ENCODE results near the gene CRYAB.
"Not testable (repeated sequence)": the region's sequence is repeated elsewhere in the genome, so short reads cannot be mapped to it uniquely, and the experiment has no call there.

Gene CRYAB

DNA sequence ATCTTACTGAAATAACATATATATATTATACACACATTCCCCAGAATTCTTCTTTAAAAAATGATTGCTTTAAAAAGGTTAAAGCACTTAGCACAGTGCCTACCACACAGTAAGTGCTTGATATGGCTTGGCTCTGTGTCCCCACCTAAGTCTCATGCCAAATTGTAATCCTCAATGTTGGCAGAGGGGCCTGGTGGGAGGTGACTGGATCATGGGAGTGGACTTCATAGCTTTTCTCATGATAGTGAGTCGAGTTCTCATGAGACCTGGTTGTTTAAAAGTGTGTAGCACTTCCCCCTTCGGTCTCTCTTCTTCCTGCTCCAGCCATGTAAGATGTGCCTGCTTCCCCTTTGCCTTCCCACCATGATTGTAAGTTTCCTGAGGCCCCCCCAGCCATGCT, 6.2 kb downstream of the CRYAB start:
- no peak for DNase-seq

DNA sequence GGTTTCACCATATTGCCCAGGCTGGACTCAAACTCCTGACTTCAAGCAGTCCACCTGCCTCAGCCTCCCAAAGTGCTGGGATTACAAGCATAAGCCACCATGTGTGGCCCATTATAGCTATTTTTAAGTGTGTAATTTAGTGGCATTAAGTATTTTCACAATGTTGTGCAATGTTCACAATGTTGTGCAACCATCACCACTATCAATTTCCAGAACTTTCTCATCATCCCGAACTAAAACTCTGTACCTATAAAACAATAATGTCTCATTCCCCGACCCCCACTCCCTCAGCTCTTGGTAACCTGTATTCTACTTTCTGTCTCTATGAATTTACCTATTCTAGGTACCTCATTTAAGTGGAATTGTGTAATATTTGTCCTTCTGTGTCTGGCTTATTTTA, 24.7 kb downstream of the CRYAB start:
- DNase-seq = no peak

DNA sequence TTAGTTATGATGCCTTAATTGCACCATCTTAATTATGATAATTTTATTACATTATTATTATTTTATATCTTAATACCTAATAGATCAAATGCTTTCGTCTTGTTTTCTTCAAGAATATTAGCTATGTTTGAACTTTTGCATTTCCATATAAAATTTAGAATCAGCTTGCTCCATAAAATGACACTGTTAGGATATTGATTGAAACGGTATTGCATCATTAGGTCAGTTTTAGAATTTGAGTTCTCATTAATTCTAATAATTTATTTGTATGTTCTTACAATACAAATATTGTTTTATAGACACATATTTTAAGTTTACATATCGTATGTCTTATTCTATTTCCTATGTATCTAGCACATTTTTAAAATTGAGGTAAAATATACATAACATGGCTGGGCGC, 25.5 kb downstream of the CRYAB start:
- no peak for DNase-seq

DNA sequence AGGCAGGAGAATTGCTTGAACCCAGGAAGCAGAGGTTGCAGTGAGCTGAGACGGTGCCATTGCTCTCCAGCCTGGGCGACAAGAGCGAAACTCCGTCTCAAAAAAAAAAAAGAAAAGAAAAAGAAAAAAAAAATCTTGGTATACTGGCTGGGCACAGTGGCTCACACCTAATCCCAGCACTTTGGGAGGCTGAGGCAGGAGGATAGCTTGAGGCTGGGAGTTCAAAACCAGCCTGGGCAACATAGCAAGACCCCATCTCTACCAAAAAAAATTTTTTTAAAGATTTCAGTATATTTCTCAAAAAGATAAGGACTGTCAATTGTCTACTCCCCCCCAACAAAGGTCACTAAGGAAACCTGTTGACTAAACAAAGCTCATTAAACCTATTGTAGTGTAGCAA, 26.5 kb downstream of the CRYAB start:
- DNase-seq = not testable (repeated sequence)

DNA sequence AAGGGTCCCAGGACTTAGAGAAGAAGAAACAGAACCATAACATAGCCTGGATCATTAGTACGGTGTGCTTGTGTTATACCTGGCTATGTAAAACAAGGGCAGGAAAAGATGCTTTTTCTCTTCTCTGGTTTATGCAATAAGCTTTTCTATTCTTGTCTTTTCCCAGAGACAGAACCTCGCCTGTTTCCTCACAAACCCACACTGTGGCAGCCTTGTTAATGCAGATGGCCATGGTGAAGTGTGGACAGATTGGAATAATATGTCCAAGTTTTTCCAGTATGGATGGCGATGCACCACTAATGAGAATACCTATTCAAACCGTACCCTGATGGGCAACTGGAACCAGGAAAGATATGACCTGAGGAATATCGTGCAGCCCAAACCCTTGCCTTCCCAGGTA, 29.4 kb downstream of the CRYAB start:
- DNase-seq = no peak

DNA sequence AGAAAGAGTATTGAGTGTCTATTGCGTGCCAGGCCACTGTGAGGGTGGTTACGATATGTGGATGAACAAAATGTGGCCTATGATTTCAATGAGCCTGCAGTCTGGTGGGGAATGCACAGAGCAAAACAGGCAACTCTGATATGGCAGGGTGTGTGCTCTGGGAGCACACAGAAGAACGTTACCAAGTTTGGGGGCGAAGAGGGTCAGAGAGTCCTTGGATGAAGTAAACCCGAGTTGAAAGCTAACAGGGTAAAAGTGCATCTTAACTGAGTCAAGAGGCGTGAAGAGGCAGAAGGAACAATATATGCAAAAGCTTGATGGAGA, 32.0 kb downstream of the CRYAB start:
- no peak for DNase-seq

DNA sequence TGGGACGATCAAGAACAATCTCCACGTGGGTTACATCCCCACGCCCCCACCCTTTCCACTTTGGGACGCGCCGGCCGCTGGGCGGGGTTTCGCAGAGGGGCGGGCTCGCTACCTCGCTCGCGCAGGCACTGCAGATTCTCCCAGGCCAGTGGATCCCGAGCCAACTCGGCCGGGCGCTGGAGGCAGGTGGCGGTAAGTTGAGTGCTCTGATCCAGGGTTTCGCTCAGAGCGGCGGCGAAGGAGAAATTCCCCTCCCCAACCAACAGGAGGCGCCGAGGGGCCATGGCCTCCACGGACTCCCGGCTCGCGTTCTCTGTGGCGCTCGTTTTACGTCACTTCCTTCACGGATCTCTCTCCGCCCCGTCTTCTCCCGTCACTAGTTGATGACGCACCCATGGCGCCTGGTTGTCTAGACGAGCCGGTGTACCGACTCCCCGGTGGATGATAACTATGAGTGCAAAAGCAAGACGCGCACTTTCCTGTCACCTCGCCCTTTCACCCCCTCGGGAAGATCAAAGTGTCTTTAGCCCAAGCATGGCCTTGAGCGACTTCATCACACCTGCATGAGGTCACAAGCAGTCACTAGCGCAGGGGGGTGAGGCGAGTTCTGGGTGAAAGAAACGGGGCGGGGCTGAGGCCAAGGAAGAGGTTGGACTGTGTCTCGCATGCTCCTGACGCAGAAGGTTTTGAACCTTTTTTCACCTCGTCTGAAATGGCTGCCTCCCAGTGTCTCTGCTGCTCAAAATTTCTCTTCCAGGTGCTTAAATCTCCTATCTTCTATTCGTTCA, 32.5 kb downstream of the CRYAB start, which contains the start of the genes CFAP68 and FDXACB1:
CFAP68 (plus strand) TSS at position 693 of the 788 bp plus-strand sequence; CDS start at position 713, 20 bp downstream.
FDXACB1 (minus strand) TSS at position 317 of the 788 bp plus-strand sequence; CDS start at position 284, 33 bp downstream.
- DNase-seq = peak; percentile 93

DNA sequence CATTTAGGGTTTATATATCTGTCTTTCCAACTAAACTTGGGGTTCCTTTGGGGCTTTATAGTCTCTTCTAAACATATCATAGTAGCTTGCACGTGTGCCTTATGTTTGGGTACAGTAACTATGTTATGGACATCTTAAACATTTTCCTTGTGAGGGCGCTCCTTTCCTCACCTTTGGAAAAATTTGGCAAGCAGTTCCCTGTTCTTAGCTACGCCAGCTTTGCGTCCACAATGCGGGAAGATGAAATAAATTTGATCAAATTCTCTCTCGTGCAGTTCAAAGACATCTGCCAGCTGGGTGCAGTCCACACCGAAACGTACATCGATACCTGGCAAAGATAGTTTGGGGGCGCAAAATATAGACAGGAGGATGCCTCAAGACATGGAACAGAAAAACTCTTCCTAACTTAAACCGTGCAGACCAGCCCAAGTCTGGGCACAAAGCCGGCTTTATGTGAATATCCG, 33.2 kb downstream of the CRYAB start:
- no peak for DNase-seq

DNA sequence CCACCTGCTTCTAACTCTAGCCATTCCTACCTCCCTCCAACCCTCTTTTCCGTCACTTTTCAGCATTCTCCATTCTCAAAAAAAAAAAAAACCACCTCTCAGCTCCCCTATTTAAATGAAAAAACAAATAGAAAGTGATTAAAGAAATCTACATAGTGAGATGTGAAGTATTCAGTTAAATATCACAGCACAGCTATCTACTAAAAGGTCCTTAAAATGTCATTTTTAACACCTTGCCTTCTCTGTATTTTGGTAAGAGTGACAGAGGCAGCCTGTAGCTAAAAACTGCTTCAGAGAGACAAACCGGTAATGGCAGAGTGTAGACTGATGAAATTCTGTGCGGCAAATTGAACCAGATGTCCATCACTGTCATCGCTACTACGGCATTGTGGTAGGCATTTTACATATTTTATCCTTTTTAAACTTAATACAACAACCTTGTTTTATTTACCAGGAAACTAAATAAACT, 39.8 kb downstream of the CRYAB start:
- DNase-seq = no peak

DNA sequence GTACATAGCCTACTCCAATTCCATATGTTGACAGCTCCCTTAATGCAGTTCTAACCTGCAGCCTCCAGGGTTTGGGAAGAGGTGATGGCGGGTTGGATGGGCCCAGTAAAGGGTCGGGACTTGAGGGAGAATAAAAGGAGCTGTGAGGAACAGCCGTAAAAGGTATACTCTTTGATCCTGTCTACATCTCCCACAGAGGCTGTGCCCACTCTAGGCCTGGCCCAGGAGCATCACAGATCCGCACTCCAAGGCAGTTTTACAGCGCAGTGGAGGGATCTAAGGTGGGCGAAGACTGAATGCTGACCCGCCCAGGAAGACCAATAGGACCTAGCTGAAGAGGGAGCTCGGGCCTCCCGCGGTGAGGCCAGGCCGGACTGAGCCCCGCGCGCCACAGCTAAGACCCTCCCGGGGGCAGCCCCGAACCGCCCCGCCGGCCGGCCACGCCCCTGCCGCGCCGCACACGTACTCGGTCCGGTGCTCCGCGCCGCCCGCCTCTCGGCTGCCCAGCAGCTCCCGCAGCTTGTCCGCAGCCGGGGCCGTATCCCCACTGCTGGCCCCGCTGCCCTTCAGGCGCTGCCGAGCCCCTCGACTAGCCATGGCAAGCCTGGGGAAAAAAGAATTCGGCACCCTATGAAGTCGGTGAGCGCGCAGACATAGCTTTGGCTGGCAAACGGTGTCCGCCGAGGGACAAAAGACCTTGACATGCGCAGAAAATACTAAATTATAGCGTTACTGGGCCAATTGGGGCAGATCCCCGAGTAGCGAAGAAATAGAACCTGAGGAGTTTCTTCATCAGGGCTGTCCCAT, 40.5 kb downstream of the CRYAB start, which contains the start of gene ALG9:
ALG9 (minus strand) TSS at position 696 of the 807 bp plus-strand sequence; CDS start at position 597, 99 bp downstream.
- DNase-seq = peak; percentile 86

DNA sequence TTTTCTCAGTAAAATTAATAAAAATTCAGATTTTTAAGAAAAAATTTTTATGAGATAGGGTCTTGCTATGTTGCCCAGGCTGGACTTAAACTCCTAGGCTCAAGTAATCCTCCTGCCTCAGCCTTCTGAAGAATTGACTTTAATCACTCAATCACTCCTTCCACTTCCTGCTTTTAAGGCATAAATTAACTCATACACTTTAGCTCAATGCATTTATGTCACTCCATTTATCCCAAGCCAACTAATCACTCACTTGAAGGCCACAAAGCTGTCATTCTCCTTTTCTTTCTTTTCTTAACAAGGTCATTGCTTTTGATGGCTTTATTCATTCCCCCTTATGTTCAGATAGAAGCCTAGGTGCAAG, 41.1 kb downstream of the CRYAB start:
- no peak for DNase-seq

DNA sequence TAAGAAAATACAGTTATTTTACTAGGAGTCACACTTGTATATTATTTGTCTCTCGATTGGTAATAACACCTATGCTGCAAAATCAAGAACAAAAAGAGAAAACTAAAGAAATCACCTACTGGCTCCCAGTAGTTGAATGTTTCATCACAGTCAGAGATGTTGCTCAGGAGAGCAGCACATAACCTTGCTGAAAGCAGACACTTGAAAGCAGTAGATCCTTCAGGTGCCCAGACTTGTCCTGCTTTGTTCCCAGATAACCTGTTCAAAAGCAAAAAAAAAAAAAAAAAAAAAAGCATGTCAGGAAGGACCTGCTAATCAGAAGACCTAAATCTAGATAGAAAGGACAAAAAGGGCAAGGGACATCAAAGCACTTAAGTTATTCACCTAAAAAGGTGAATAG, 41.5 kb downstream of the CRYAB start:
- no peak for DNase-seq

DNA sequence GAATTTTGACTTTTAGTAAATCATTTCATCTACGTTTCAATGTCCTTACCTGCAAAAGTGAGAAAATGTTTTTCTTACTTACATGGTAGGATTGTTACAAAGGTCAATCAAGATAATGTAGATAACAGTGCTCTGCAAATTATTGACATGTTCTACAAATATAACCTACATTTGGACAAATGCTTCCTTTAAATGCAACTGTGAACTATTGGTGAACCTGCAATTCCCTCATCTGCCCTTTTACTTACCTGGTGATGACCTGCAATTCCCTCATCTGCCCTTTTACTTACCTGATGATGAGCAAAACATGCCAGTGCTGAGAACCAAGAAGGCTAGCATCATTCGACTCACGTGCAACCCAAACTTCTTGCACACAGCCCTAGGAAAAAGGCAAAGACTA, 51.3 kb downstream of the CRYAB start:
- no peak for DNase-seq
